ENCODE data around the gene PLA2G4D.

Gene PLA2G4D

DNA sequence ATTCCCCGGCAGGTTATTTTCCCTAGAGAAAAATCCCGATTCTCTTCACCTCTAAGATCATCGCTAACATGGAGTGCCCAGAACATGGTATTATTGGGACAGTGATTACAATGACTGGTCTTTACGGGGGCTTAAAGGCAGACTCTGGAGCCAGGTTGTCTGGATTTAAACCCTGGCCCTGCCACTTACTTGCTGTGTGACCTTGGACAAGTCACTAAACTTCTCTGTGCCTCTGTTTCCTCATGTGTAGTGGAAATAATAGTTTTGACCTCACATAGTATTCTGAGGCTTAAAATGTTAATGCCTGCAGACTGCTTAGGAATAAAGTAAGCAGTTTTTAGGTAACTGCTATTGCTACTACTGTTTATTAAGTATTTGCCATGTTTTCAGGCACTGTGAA is 4.4 kb downstream of the PLA2G4D start:
- DNase-seq, result no peak

- DNase-seq, result no peak
Measured at GRCh38 chr15:42088801-42089640, 5.3 kb downstream of the PLA2G4D start.

DNA sequence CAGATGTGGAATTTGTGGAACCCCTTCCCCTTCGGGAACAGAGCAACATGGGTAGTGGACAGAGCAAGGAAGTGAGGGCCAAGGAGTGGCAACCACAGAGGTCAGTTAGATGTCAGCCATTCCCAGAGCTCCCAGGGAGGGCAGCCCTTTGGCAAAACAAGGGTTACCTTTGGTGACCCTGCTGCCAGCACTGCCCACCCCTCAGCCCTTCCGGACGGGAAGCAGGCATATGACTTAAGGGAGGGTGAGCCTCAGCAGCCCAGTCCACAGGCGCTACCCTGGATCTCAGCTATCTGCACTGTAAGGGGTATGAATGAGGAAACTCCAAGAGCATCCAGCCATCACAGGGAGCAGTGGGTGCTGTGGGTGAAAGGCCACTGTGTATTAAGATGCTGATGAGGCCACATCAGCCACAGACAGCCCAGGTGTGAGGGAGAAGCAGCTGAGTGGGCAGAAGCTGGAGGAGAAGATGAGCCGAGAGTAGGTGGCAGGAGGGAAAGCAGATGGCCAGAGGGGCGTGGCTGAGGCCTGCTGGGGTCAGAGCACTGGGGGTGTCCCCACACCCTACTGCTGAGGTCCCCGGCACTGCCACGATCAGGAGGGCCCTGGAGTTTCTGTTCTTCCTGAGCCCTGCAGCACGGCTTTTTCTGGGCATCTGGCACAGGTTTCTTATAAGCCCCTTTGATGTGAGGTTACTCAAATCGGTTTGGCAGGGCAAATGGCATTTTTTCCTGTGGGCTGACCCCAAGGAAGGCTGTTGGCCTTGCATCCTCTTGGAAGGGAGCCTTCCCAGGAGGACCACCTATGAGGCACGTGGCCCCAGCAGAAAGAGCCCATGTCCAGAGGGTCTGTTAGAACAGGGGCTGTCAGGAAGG is 6.2 kb downstream of the PLA2G4D start:
- DNase-seq, result no peak

- DNase-seq, result no peak
Measured at GRCh38 chr15:42087460-42087859, 6.9 kb downstream of the PLA2G4D start.

DNA sequence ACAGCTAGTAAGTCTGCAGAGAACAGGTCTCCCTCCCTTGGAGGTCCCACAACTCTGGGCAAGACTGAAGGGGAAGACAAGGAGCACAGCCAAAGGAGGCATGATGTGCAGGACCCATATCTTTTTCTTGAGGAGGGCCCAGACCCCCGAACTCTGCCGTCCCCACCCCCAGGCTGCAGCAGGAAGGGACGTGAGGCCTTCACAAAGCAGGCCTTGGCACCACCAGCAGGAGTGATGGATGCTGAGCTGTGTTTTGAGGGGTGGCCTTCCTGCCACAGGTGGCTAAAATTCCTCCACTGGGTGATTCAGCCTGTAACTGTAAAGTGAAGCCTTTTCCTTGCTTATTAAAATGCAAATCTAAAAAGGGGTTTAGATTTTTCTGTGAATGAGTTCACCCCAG is 8.6 kb downstream of the PLA2G4D start:
- DNase-seq, result no peak

- DNase-seq, result no peak
Measured at GRCh38 chr15:42085236-42085605, 9.1 kb downstream of the PLA2G4D start.

- peak; percentile 48 for DNase-seq
Measured at GRCh38 chr15:42084465-42085235, 9.7 kb downstream of the PLA2G4D start.

- no peak for DNase-seq
Measured at GRCh38 chr15:42083916-42084315, 10.4 kb downstream of the PLA2G4D start.

- no peak for DNase-seq
Measured at GRCh38 chr15:42083605-42083908, 10.8 kb downstream of the PLA2G4D start.

GRCh38 chr15:42082823-42083604 is 11.3 kb downstream of the PLA2G4D start:
- DNase-seq, result no peak

DNA sequence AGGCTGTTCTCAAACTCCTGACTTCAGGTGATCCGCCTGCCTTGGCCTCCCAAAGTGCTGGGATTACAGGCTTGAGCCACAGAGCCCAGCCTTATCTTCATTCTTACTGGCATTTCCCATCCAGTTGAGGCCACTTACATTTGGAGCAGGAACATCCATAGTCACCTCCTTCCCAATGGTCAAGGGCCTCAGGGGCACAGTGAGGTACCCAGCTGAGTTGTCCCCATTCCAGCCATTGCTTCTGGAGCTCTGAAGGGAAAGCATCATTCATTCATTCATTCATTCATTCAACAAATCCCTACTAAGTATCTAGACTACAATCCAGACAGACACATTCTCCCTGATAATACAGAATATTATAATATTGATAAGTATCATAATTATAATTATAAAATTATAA is 12.2 kb downstream of the PLA2G4D start:
- no peak for DNase-seq

DNA sequence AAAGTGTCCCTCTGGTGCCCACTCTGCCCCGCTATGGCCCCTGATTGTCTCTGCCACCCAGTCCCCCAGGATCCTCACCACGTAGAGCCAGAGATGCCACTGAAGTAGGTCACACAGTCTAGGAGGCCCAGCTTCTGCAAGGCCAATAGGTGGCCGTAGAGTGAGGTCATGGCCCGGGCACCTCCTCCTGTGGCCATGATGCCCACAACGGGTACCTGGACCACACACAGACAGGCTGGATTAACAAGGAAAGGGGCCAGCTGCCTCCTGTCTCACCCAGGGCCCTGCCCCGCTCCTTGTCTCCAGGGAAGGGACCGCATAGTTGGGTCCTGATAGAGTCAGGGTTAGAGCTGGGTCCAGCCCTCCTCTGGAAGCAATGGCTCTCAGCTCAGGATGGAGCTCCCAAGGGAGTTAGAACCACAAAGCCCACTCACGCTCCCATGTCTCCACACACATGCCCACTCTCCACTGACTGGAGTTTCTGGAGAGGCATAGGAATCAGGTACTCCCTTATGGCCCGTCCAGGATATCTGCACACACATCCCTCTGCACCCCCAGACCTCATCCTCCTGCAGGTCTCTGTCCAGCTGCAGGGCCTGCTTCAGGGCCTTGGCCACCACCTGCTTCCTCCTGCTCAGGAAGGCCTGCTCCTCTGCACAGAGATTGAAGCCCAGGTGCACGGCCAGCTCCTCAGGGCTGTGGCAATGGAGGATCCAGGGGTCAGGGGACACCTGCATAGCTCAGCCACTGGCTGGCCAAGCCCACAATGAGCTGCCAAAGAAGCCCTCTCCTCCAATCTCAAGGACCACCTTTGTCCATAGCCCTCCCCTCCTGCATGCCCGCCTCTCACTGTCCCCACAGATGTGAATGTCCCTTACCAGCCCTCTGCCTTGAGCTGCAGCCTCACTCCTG is 13.2 kb downstream of the PLA2G4D start:
- no peak for DNase-seq

- no peak for DNase-seq
Measured at GRCh38 chr15:42080186-42080918, 14.0 kb downstream of the PLA2G4D start.

- no peak for DNase-seq
Measured at GRCh38 chr15:42079401-42079908, 14.9 kb downstream of the PLA2G4D start.

DNA sequence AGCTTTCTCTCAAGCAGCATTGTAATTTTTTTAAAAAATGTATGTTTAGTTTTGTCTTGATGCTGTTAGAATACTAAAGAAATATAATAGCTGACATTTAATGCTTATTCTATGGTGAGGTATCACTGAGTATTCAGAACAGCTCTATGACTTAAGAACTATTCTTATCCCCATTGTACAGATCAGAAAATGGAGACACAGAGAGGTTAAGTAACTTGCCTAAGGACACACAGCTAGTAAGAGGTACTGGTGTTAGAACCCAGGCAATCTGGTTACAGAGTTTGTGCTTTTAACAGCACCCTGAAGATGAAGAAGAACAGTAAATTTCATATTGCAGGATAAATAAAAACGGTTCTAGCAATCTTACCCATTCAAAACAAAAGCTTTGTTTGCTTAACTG is 15.5 kb downstream of the PLA2G4D start:
- DNase-seq, result no peak

DNA sequence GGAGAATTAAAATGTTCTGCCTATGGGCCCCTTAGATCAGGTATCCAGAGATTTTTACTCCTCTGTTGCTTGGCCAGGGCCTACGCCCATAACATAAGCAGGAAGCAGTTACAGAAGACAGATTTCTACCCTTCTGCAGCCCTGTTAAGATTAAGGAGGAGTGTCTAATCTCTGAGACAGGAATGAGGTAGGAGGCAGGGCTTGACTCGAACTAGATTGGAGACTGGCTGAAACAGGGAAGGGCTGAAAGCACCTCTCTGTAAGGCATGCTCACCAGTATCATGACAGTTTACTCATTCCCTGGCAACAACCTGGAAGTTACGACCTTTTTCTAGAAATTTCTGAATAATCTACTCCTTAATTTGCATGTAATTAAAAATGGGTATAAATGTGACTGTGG is 16.7 kb downstream of the PLA2G4D start:
- no peak for DNase-seq

DNA sequence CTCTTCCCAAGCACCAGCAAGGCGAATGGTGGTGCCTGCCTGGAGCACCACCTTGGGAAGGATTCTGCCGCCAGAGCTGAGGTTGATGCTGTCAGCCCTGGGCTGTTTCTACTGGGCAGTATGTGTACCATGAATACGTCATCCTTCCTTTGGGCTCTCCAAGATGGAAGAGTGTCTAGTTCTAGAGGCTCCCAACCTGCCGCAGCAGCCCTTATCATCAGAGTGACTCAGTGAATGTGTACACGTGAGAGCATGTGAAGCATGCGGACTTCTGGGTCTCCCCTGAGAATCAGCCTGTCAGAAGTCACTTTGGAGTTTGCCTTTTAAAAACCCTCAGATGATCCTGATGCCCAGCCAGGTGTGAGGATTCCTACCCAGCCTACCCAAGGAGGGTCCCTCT is 20.9 kb downstream of the PLA2G4D start:
- no peak for DNase-seq

DNA sequence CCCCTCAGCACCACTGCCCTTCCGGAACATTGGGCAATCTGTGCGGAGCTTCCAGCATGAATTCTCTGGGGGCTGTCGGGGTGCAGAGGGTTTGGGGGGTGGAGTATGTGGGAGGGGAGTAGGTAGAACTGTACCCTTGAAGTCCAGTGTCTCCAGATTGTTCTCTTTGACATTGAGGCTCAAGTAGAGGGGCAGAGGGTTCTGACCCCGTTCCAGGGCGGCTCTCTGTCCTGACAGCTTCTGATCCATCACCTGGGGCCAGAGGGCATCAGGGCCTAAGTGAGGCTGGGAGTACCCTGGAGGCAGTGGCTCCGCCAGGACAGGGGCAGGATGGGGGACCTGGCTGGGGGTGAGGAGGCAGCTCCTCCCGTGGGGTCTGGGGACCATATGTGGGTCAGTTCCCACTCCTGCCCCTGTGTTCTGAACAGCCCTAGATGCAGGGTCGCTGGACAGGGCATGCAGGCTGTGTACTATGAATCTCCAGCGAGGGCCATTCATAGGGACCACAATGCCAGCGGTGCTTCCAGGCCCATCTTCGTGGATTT is 22.1 kb downstream of the PLA2G4D start:
- no peak for DNase-seq

GRCh38 chr15:42071717-42072116 is 22.6 kb downstream of the PLA2G4D start:
- DNase-seq, result no peak

DNA sequence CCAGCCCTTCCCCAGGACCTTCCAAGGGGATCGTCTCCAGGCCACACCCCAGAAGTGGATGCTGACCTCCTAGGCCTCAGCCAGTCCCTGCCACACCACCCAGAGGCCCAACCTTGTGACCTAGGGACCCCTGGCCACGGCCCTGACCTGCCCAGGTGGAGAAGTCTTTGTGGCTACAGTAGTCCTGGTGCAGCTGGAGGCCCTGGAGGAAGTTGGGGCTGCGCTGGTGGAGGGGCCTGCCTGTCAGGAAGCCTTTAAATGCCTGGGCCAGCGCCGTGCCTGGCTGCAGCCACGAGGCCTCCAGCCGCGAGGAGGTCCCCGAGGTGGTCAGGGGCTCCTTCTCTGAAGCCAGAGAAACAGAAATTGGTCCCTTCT is 23.4 kb downstream of the PLA2G4D start:
- no peak for DNase-seq
